K562 (cell line): Measurements from ENCODE around the gene ATP8A1. TPM values are rescaled to one million over a fixed set of nuclear protein-coding genes. Genes with fewer than 3 reads are reported as not detected.

Experiments used
- ATAC-seq: fragments of 200-7000 bp; cut with Tn5 transposase; 3 replicates; pipeline ENCODE4 v1.9.1; 2020; ENCODE audit warnings: moderate library complexity
- BruUV-seq: library from RNA; stranded (reverse); fragments of 400-500 nt; replicated peaks from 2 replicates; lab custom pipeline; 2021; lab: Mats Ljungman, UMichigan
- CTCF ChIA-PET: fragments of 300-600 bp; formaldehyde crosslinking; extraction: SDS; loops from one replicate; lab custom pipeline; 2021; ENCODE audit warnings: low intra/inter-chr PET ratio; lab: Yijun Ruan, JAX
- POLR2A ChIA-PET: fragments of 300-600, 350-650 bp; sonication (Branson Sonifier 250); formaldehyde crosslinking; extraction: SDS; loops from one replicate; lab custom pipeline; 2021; ENCODE audit warnings: antibody characterized with exemption, inconsistent platforms; lab: Yijun Ruan, JAX
- DNase-seq, 4 experiments: peaks; one replicate each; pipeline versions ENCODE4 v3.0.0 to v3.0.0-alpha.2; 2011 to 2018; ENCODE audit warnings: low spot score in 3 of 4, mixed read lengths in 3 of 4; ENCODE audit errors: extremely low read depth in 1 of 4
- FAIRE-seq: peaks from 2 replicates; lab custom pipeline; 2011; peaks lifted over from hg19 to GRCh38; lab: Jason Lieb, UNC
- H2AFZ ChIP-seq: 2 replicates; pipeline ENCODE4 v1.6.0; 2011; ENCODE audit warnings: low read depth, low read length, control low read depth, inconsistent platforms
- H3K27ac ChIP-seq: fragments of 200-600 bp; 3 replicates; pipeline ENCODE4 v1.8.0; 2011; ENCODE audit warnings: low read depth, mild to moderate bottlenecking, control low read depth, inconsistent platforms, low read length, moderate library complexity, mixed read lengths; ENCODE audit errors: extremely low read depth
- H3K27me3 ChIP-seq, 2 experiments: fragments of 300-600 bp in 1 of 2; 2 replicates in 1 of 2; 3 replicates in 1 of 2; pipeline versions ENCODE4 v1.6.0 to v1.8.0; 2011; ENCODE audit warnings: inconsistent platforms in 2 of 2, low read length in 2 of 2, mild to moderate bottlenecking in 1 of 2, mixed read lengths in 1 of 2, moderate library complexity in 1 of 2; ENCODE audit not compliant: control insufficient read depth in 2 of 2, insufficient read depth in 2 of 2
- H3K36me3 ChIP-seq: fragments of 300-600 bp; 3 replicates; pipeline ENCODE4 v1.8.0; 2011; ENCODE audit warnings: mild to moderate bottlenecking, low read length, inconsistent platforms; ENCODE audit not compliant: control insufficient read depth, insufficient read depth
- H3K4me1 ChIP-seq, 2 experiments: fragments of 200-600 bp in 1 of 2; replicated peaks in 1 of 2; 2 replicates in 1 of 2; 3 replicates in 1 of 2; pipeline versions ENCODE4 v1.5.1 to v1.8.0; 2011; ENCODE audit warnings: inconsistent platforms in 2 of 2, low read length in 2 of 2, mild to moderate bottlenecking in 1 of 2, mixed read lengths in 1 of 2, moderate library complexity in 1 of 2; ENCODE audit not compliant: control insufficient read depth in 2 of 2, insufficient read depth in 2 of 2
- H3K4me2 ChIP-seq: 2 replicates; pipeline ENCODE4 v1.6.1; 2011; ENCODE audit warnings: low read length, control low read depth, inconsistent platforms, mixed read lengths; ENCODE audit not compliant: insufficient read depth
- H3K4me3 ChIP-seq: fragments of 200-600 bp; sonication (generic), shearing (Covaris generic); 2 replicates; pipeline ENCODE4 v1.5.1; 2016; ENCODE audit warnings: control low read depth, inconsistent platforms
- H3K79me2 ChIP-seq: fragments of 200-600 bp; 3 replicates; pipeline ENCODE4 v1.8.0; 2011; ENCODE audit warnings: low read length, inconsistent platforms; ENCODE audit not compliant: control insufficient read depth, insufficient read depth
- H3K9ac ChIP-seq, 2 experiments: 2 replicates each; pipeline versions ENCODE4 v1.6.0 to v1.6.1; 2011; ENCODE audit warnings: low read depth in 2 of 2, low read length in 2 of 2, control low read depth in 1 of 2, inconsistent platforms in 1 of 2, mild to moderate bottlenecking in 1 of 2, mixed read lengths in 1 of 2; ENCODE audit not compliant: insufficient read depth in 1 of 2
- H3K9me1 ChIP-seq: one replicate; pipeline ENCODE4 v1.6.0; 2011; ENCODE audit warnings: inconsistent platforms, mild to moderate bottlenecking, low read length, moderate library complexity; ENCODE audit not compliant: control insufficient read depth, insufficient read depth
- H3K9me3 ChIP-seq: replicated peaks from 2 replicates; pipeline ENCODE4 v1.5.1; 2011; ENCODE audit warnings: low read depth, low read length, inconsistent platforms; ENCODE audit not compliant: control insufficient read depth, insufficient read depth
- H4K20me1 ChIP-seq: replicated peaks from 2 replicates; pipeline ENCODE4 v1.6.1; 2011; ENCODE audit warnings: low read length, inconsistent platforms, mixed read lengths; ENCODE audit not compliant: control insufficient read depth, insufficient read depth
- CEBPB ChIP-seq: fragments of 450-650 bp; IDR thresholded peaks from 2 replicates; pipeline ENCODE4 v1.6.1; 2016; ENCODE audit warnings: missing genetic modification characterization, missing compliant biosample characterization
- FOXM1 ChIP-seq, 2 experiments: fragments of 450-650 bp in 1 of 2; sonication (generic) in 1 of 2; formaldehyde crosslinking in 1 of 2; IDR thresholded peaks; 2 replicates each; pipeline versions ENCODE4 v1.6.1 to v1.9.0; 2017 to 2022; ENCODE audit warnings: low read depth in 2 of 2, mild to moderate bottlenecking in 2 of 2, missing genetic modification reagents in 1 of 2, moderate library complexity in 1 of 2
- HIVEP1 ChIP-seq: fragments of 250-450 bp; sonication (Bioruptor Pico); IDR thresholded peaks from 2 replicates; pipeline ENCODE4 v1.4.0; 2020; ENCODE audit warnings: mild to moderate bottlenecking
- JUN ChIP-seq, 2 experiments: sonication (generic) in 1 of 2; formaldehyde crosslinking in 1 of 2; IDR thresholded peaks; 2 replicates each; pipeline versions ENCODE4 v1.6.1 to v1.8.0; 2012 to 2022; ENCODE audit warnings: borderline replicate concordance in 2 of 2, mild to moderate bottlenecking in 2 of 2, improper control_type of control experiment in 1 of 2, low read depth in 1 of 2, low read length in 1 of 2, missing genetic modification reagents in 1 of 2
- KDM4B ChIP-seq, 2 experiments: fragments of 450-650 bp in 1 of 2; sonication (generic) in 1 of 2; IDR thresholded peaks; 2 replicates each; pipeline ENCODE4 v1.6.1; 2016 to 2017; ENCODE audit warnings: borderline replicate concordance in 2 of 2, antibody characterized with exemption in 1 of 2, low read depth in 1 of 2, mild to moderate bottlenecking in 1 of 2
- PHF21A ChIP-seq: fragments of 450-650 bp; IDR thresholded peaks from 2 replicates; pipeline ENCODE4 v1.6.1; 2017; ENCODE audit warnings: low read depth, borderline replicate concordance
- SIRT6 ChIP-seq: IDR thresholded peaks from one replicate; pipeline ENCODE4 v1.6.1; 2012; ENCODE audit warnings: low read depth, mild to moderate bottlenecking, control low read depth, inconsistent platforms, low read length, moderate library complexity
- SMARCE1 ChIP-seq: fragments of 450-650 bp; IDR thresholded peaks from 2 replicates; pipeline ENCODE4 v1.7.1; 2016; ENCODE audit warnings: mild to moderate bottlenecking
- TRIM25 ChIP-seq: fragments of 450-650 bp; IDR thresholded peaks from 2 replicates; pipeline ENCODE4 v1.7.0; 2016; ENCODE audit warnings: borderline replicate concordance
- XRCC3 ChIP-seq: fragments of 450-650 bp; IDR thresholded peaks from 2 replicates; pipeline ENCODE4 v1.6.1; 2017; ENCODE audit warnings: mild to moderate bottlenecking, moderate library complexity
- ZC3H4 ChIP-seq: sonication (generic); formaldehyde crosslinking; IDR thresholded peaks from 2 replicates; pipeline ENCODE4 v1.9.0; 2021; ENCODE audit warnings: missing genetic modification reagents, borderline replicate concordance
- ZNF224 ChIP-seq: sonication (generic); formaldehyde crosslinking; IDR thresholded peaks from 2 replicates; pipeline ENCODE4 v1.8.0; 2022; ENCODE audit warnings: mild to moderate bottlenecking, missing genetic modification reagents
- ZNF57 ChIP-seq: fragments of 450-650 bp; formaldehyde crosslinking; IDR thresholded peaks from 2 replicates; pipeline ENCODE4 v1.4.0; 2020; ENCODE audit warnings: mild to moderate bottlenecking, moderate library complexity
- ZNF76 ChIP-seq: fragments of 250-450 bp; sonication (Bioruptor Pico); IDR thresholded peaks from 2 replicates; pipeline ENCODE4 v1.4.0; 2020; ENCODE audit warnings: mild to moderate bottlenecking, moderate library complexity, borderline replicate concordance
- WGBS: fragments of 100-300 bp; shearing (Covaris generic); methylation state at CpG from one replicate; pipeline ENCODE4 v1.1.6; 2016; ENCODE audit warnings: low coverage, mixed read lengths; ENCODE audit not compliant: insufficient coverage; ENCODE audit errors: missing lambda C conversion rate; 5-methylcytosine and 5-hydroxymethylcytosine counted together
- in situ Hi-C: fragments of 300-500 bp; cut with MboI; formaldehyde crosslinking; loops from 4 replicates; pipeline ENCODE4 v1.15.0; 2018; ENCODE audit warnings: inconsistent platforms, mixed read lengths
- intact Hi-C: fragments of 100-400 bp; cut with micrococcal nuclease; formaldehyde crosslinking; loops from 2 replicates; pipeline ENCODE4 v1.14.2; 2022
- polyA plus RNA-seq, 8 experiments: library from polyadenylated mRNA; depleted of rRNA in 4 of 8; stranded (reverse) in 5 of 8; unstranded in 3 of 8; fragments of >200 nt; fragmentation: Nextera tagmentation in 2 of 8; fragmentation: Illumina TruSeq in 1 of 8; extraction: Ambion mirVana in 2 of 8; extraction: Trizol in 1 of 8; gene quantifications; 2 replicates each; pipeline versions ENCODE4 v1.2.1 to v1.2.3, GENCODE V29; 2011 to 2014; ENCODE audit warnings: inconsistent platforms in 1 of 8, missing spikeins in 1 of 8
- total RNA-seq, 7 experiments: library from RNA; depleted of rRNA in 6 of 7; stranded (reverse); fragments of >200 nt in 6 of 7; fragmentation: Illumina TruSeq in 2 of 7; extraction: Trizol in 2 of 7; gene quantifications; 2 replicates each; pipeline versions ENCODE4 v1.2.1 to v1.2.3, GENCODE V29; 2011 to 2021; ENCODE audit warnings: low replicate concordance in 1 of 7

Gene ATP8A1
- total and polyA plus RNA-seq, 9 of the 15 experiments (the other 6 are each of a cell fraction or from before 2014, with no cell fraction given) = 0.05 to 0.29 (median 0.07) TPM; not detected in 2

DNA sequence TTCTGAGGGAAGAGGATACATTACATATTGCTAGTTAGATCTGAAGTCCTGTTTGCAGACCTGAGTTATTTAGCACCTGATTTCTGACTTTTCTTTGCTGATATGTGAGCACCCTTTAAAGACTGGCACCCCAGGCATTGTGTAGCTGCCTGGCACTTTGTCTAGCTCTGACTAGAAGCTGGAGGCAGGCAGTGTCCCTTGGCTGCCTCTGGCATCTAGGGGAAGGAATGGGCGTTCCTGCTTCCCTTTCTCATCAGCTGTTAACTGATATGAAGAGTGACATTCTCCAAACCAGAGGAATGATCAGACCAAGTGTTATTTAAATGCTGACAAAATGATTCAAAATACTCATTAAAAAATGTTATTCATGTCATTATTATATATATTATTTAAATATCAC, 289.9 kb downstream of the ATP8A1 start:
- ChIA-PET POLR2A (interaction anchor here (0.7 kb wide), 1 partner anchor 46 kb away, joined by 3 read pairs; no protein-coding TSS in a partner anchor), CTCF (no interaction called here)
- no peaks in the 10 kb centered on the region for H4K20me1 ChIP-seq
- no peak for ATAC-seq
- no peak overlapping the region for H2AFZ ChIP-seq
- no peaks in the 10 kb centered on the region for H3K9me3 ChIP-seq
- no peak overlapping the region for H3K4me2 ChIP-seq
- no TSS peak for BruUV-seq
- no peak overlapping the region for H3K4me3 ChIP-seq
- H3K27me3 ChIP-seq = no peaks in the 10 kb centered on the region
- 8% methylated on average over 1 of the region's 1 CpG for WGBS
- H3K27ac ChIP-seq = no peak overlapping the region
- no peaks in the 10 kb centered on the region for H3K79me2 ChIP-seq
- no peak overlapping the region for H3K9ac ChIP-seq
- no peaks in the 10 kb centered on the region for H3K36me3 ChIP-seq
- H3K9me1 ChIP-seq = no peaks in the 10 kb centered on the region
- no peak for FAIRE-seq
- H3K4me1 ChIP-seq = no peaks in the 10 kb centered on the region
- intact Hi-C loops (no loop called here), in situ Hi-C loops (no loop called here)
- DNase-seq = no peak
- TF ChIP-seq CEBPB (tag) = no peak
- TF ChIP-seq KDM4B (IDR thresholded peaks at IDR 0.05; ENCODE audit: borderline replicate concordance in 2 of 2, low read depth in 1 of 2) = no peak
- TF ChIP-seq ZNF224 (CRISPR knock-in tag) = no peak
- no peak for TF ChIP-seq SIRT6
- no peak for TF ChIP-seq SMARCE1
- no peak for TF ChIP-seq HIVEP1 (CRISPR knock-in tag)
- TF ChIP-seq XRCC3 = no peak
- TF ChIP-seq ZC3H4 (CRISPR knock-in tag) = no peak
- TF ChIP-seq PHF21A = no peak
- no peak for TF ChIP-seq JUN (IDR thresholded peaks at IDR 0.05; ENCODE audit: borderline replicate concordance, low read depth, low read length)
- TF ChIP-seq JUN (CRISPR knock-in tag; IDR thresholded peaks at IDR 0.05; ENCODE audit: borderline replicate concordance) = no peak
- TF ChIP-seq ZNF57 = no peak
- no peak for TF ChIP-seq ZNF76 (CRISPR knock-in tag)
- no peak for TF ChIP-seq FOXM1 (IDR thresholded peaks at IDR 0.05; ENCODE audit: low read depth)
- TF ChIP-seq FOXM1 (CRISPR knock-in tag; IDR thresholded peaks at IDR 0.05; ENCODE audit: low read depth) = no peak
- TF ChIP-seq TRIM25 = no peak
